CD14-positive monocyte (primary cell): ENCODE data around the gene SPEN. TPM values are rescaled to one million over a fixed set of nuclear protein-coding genes. Genes with fewer than 3 reads are reported as not detected.
A peak's percentile ranks its signal among the peaks of the same experiment; 100 is the strongest.

Experiments
- DNase-seq, 3 donors: peaks; one replicate each; pipeline ENCODE4 v3.0.0-alpha.2; 2011 to 2022
- H2AFZ ChIP-seq: 2 replicates; pipeline ENCODE4 v1.6.0; 2012; ENCODE audit warnings: mild to moderate bottlenecking, low read depth, low read length, inconsistent platforms; ENCODE audit not compliant: insufficient read depth, poor library complexity, severe bottlenecking
- H3K27ac ChIP-seq, 2 donors: 1 replicate in 1 of 2; 2 replicates in 1 of 2; pipeline ENCODE4 v1.5.1; 2012 to 2013; ENCODE audit warnings: low read length in 2 of 2, control low read depth in 1 of 2, inconsistent platforms in 1 of 2, low read depth in 1 of 2, mild to moderate bottlenecking in 1 of 2
- H3K27me3 ChIP-seq, 2 donors: one replicate each; pipeline versions ENCODE4 v1.6.0 to v1.6.1; 2011 to 2013; ENCODE audit warnings: low read length in 2 of 2; ENCODE audit not compliant: control insufficient read depth in 2 of 2, insufficient read depth in 2 of 2
- H3K36me3 ChIP-seq, 2 donors: replicated peaks in 1 of 2; 1 replicate in 1 of 2; 2 replicates in 1 of 2; pipeline versions ENCODE4 v1.5.1 to v1.6.1; 2012 to 2013; ENCODE audit warnings: low read length in 2 of 2, control low read depth in 1 of 2, inconsistent platforms in 1 of 2, mild to moderate bottlenecking in 1 of 2; ENCODE audit not compliant: insufficient read depth in 2 of 2, control insufficient read depth in 1 of 2
- H3K4me1 ChIP-seq, 2 donors: 1 replicate in 1 of 2; 2 replicates in 1 of 2; pipeline versions ENCODE4 v1.5.1 to v1.6.1; 2012 to 2013; ENCODE audit warnings: low read length in 2 of 2, control low read depth in 1 of 2, inconsistent platforms in 1 of 2, mild to moderate bottlenecking in 1 of 2, moderate library complexity in 1 of 2; ENCODE audit not compliant: insufficient read depth in 2 of 2, control insufficient read depth in 1 of 2
- H3K4me2 ChIP-seq: replicated peaks from 2 replicates; pipeline ENCODE3; 2012; ENCODE audit warnings: low read length, moderate library complexity, mild to moderate bottlenecking; ENCODE audit not compliant: poor library complexity, severe bottlenecking; ENCODE audit errors: extremely low read depth
- H3K4me3 ChIP-seq, 3 experiments: fragments of 200-600 bp in 1 of 3; sonication (generic) in 1 of 3; replicated peaks in 1 of 3; 1 replicate in 2 of 3; 2 replicates in 1 of 3; pipeline ENCODE4 v1.5.1; 2011 to 2013; ENCODE audit warnings: low read length in 3 of 3, mild to moderate bottlenecking in 3 of 3, control low read depth in 2 of 3, low read depth in 2 of 3, inconsistent platforms in 1 of 3, moderate library complexity in 1 of 3
- H3K79me2 ChIP-seq: 2 replicates; pipeline ENCODE4 v1.6.0; 2012; ENCODE audit warnings: mild to moderate bottlenecking, control low read depth, inconsistent platforms, low read length, moderate library complexity; ENCODE audit not compliant: insufficient read depth
- H3K9ac ChIP-seq: 2 replicates; pipeline ENCODE4 v1.6.0; 2017; ENCODE audit warnings: low read length, mild to moderate bottlenecking; ENCODE audit not compliant: insufficient read depth, poor library complexity, severe bottlenecking
- H3K9me3 ChIP-seq, 2 donors: replicated peaks in 1 of 2; 1 replicate in 1 of 2; 2 replicates in 1 of 2; pipeline versions ENCODE4 v1.5.1 to v1.6.1; 2012 to 2013; ENCODE audit warnings: low read length in 2 of 2, control low read depth in 1 of 2; ENCODE audit not compliant: control insufficient read depth in 1 of 2, insufficient read depth in 1 of 2
- H4K20me1 ChIP-seq: 2 replicates; pipeline ENCODE4 v1.6.0; 2012; ENCODE audit warnings: mild to moderate bottlenecking, low read length, control low read depth, moderate library complexity; ENCODE audit not compliant: insufficient read depth
- H3K27ac Mint-ChIP-seq, 7 donors: one replicate each; pipeline ENCODE4 v1.8.0; 2020; ENCODE audit warnings: mild to moderate bottlenecking in 7 of 7, mixed read lengths in 7 of 7, moderate library complexity in 6 of 7, inconsistent platforms in 2 of 7
- H3K27me3 Mint-ChIP-seq, 3 donors: one replicate each; pipeline ENCODE4 v1.8.0; 2021 to 2022; ENCODE audit warnings: low read depth in 3 of 3, mild to moderate bottlenecking in 3 of 3, mixed read lengths in 3 of 3, moderate library complexity in 3 of 3, inconsistent platforms in 1 of 3
- H3K36me3 Mint-ChIP-seq, 2 donors: one replicate each; pipeline ENCODE4 v1.8.0; 2020; ENCODE audit warnings: mixed read lengths in 2 of 2, inconsistent platforms in 1 of 2, mild to moderate bottlenecking in 1 of 2
- H3K4me1 Mint-ChIP-seq: one replicate; pipeline ENCODE4 v1.8.0; 2020; ENCODE audit warnings: mild to moderate bottlenecking, mixed read lengths
- H3K4me3 Mint-ChIP-seq, 2 donors: one replicate each; pipeline ENCODE4 v1.8.0; 2020; ENCODE audit warnings: mild to moderate bottlenecking in 2 of 2, mixed read lengths in 2 of 2, moderate library complexity in 1 of 2
- H3K9me3 Mint-ChIP-seq, 7 donors: one replicate each; pipeline ENCODE4 v1.8.0; 2020 to 2022; ENCODE audit warnings: mixed read lengths in 7 of 7, mild to moderate bottlenecking in 6 of 7, moderate library complexity in 6 of 7, inconsistent platforms in 2 of 7
- CTCF ChIP-seq: fragments of 200-600 bp; IDR thresholded peaks from one replicate; pipeline ENCODE4 v1.8.0; 2022; ENCODE audit warnings: antibody characterized with exemption, mild to moderate bottlenecking
- WGBS: methylation state at CpG from one replicate; pipeline ENCODE4 v1.1.5; 2013; ENCODE audit warnings: missing lambda C conversion rate; ENCODE audit not compliant: insufficient coverage; 5-methylcytosine and 5-hydroxymethylcytosine counted together
- intact Hi-C, 2 donors: fragments of 100-400 bp; cut with micrococcal nuclease; formaldehyde crosslinking; loops; one replicate each; pipeline versions ENCODE4 v1.15.0 to v1.15.1; 2023
- polyA plus RNA-seq, 3 donors: library from polyadenylated mRNA; depleted of rRNA in 1 of 3; unstranded in 2 of 3; stranded (reverse) in 1 of 3; fragments of 300-500 nt in 2 of 3; fragments of >200 nt in 1 of 3; fragmentation: Illumina TruSeq in 2 of 3; gene quantifications; 1 replicate in 2 of 3; 2 replicates in 1 of 3; pipeline ENCODE4 v1.2.3, GENCODE V29; 2012 to 2021

SPEN gene
- polyA plus RNA-seq, 3 donors, result 3.1 to 30.9 (median 6.1) TPM

- no peak overlapping the region for H3K9ac ChIP-seq
- H3K4me3 Mint-ChIP-seq, result no peak overlapping the region
- no peak overlapping the region for H3K27ac ChIP-seq
- H2AFZ ChIP-seq, result no peak overlapping the region
- H3K27me3 ChIP-seq, result no peaks in the 10 kb centered on the region
- no peaks in the 10 kb centered on the region for H3K9me3 ChIP-seq
- peaks cover 83% of the 10 kb centered on the region for H3K79me2 ChIP-seq
- TF ChIP-seq CTCF, result no peak
- intact Hi-C loops, result no loop called here
- H3K4me1 ChIP-seq, result peaks cover 31 to 51% of the 10 kb centered on the region in 2 donors
- H4K20me1 ChIP-seq, result peaks cover 85% of the 10 kb centered on the region
- H3K36me3 Mint-ChIP-seq, result peaks cover 42 to 61% of the 10 kb centered on the region in 2 donors
- peaks cover 47% of the 10 kb centered on the region for H3K4me1 Mint-ChIP-seq
- peaks cover 0 to 2% (median 0%) of the 10 kb centered on the region in 3 donors for H3K27me3 Mint-ChIP-seq
- 88% methylated on average over 1 of the region's 6 CpGs for WGBS
- no peak overlapping the region for H3K4me3 ChIP-seq
- H3K4me2 ChIP-seq, result no peak overlapping the region
- peaks cover 0 to 1% (median 0%) of the 10 kb centered on the region in 7 donors for H3K9me3 Mint-ChIP-seq
- peaks cover 15 to 26% of the 10 kb centered on the region in 2 donors for H3K36me3 ChIP-seq
- H3K27ac Mint-ChIP-seq, result peak overlapping the region in 2 of 7 donors; percentile 36 to 57
- no peak for DNase-seq
These were observed 114.7 kb downstream of the SPEN start for GRCh38 chr1:15962176-15962575.

- peaks cover 0 to 2% (median 0%) of the 10 kb centered on the region in 3 donors for H3K27me3 Mint-ChIP-seq
- DNase-seq, result no peak
- H3K27ac ChIP-seq, result no peak overlapping the region
- H3K9ac ChIP-seq, result no peak overlapping the region
- intact Hi-C loops, result no loop called here
- H3K27me3 ChIP-seq, result no peaks in the 10 kb centered on the region
- H4K20me1 ChIP-seq, result peaks cover 79% of the 10 kb centered on the region
- H3K27ac Mint-ChIP-seq, result peak overlapping the region in 2 of 7 donors; percentile 51 to 57
- H3K4me1 ChIP-seq, result peaks cover 29 to 50% of the 10 kb centered on the region in 2 donors
- H2AFZ ChIP-seq, result no peak overlapping the region
- peaks cover 0 to 1% (median 0%) of the 10 kb centered on the region in 7 donors for H3K9me3 Mint-ChIP-seq
- peaks cover 8 to 25% of the 10 kb centered on the region in 2 donors for H3K36me3 ChIP-seq
- no peak for TF ChIP-seq CTCF
- peaks cover 44% of the 10 kb centered on the region for H3K4me1 Mint-ChIP-seq
- H3K4me2 ChIP-seq, result no peak overlapping the region
- no peaks in the 10 kb centered on the region for H3K9me3 ChIP-seq
- H3K36me3 Mint-ChIP-seq, result peaks cover 40 to 59% of the 10 kb centered on the region in 2 donors
- H3K79me2 ChIP-seq, result peaks cover 83% of the 10 kb centered on the region
- no peak overlapping the region for H3K4me3 ChIP-seq
- 100% methylated on average over 5 of the region's 8 CpGs for whole genome bisulfite sequencing
- H3K4me3 Mint-ChIP-seq, result no peak overlapping the region
These were observed 115.3 kb downstream of the SPEN start for GRCh38 chr1:15962671-15963362.
